Stimulated activated CD4-positive, alpha-beta T cell treated with anti-CD3 and anti-CD28 coated beads, Interleukin-12 subunit alpha, Interleukin-12 subunit beta, amount 100 ng/mL, for 4 hours (primary cell): Measurements from ENCODE around the gene DNAJC8.

ENCODE experiments used
- DNase-seq: peaks from one replicate; pipeline ENCODE4 v3.0.0-alpha.2; 2020

DNAJC8 gene

GRCh38 chr1:28232558-28233263, at the start of gene DNAJC8:
TSS of gene DNAJC8 (minus strand) at chr1:28233029. CDS start at chr1:28232998, 31 bp downstream.
- DNase-seq = peak; percentile 94

GRCh38 chr1:28281608-28282425, 49.0 kb upstream of the DNAJC8 start:
- DNase-seq = no peak

GRCh38 chr1:28280977-28281381, 48.1 kb upstream of the DNAJC8 start:
- DNase-seq = no peak

- no peak for DNase-seq
Observed at GRCh38 chr1:28280501-28280900, 47.7 kb upstream of the DNAJC8 start.

- no peak for DNase-seq
Observed at GRCh38 chr1:28279721-28280120, 46.9 kb upstream of the DNAJC8 start.

- DNase-seq = no peak
Observed at GRCh38 chr1:28278763-28279162, 45.9 kb upstream of the DNAJC8 start.

- DNase-seq = no peak
Observed at GRCh38 chr1:28273216-28273860, 40.5 kb upstream of the DNAJC8 start.

- no peak for DNase-seq
Observed at GRCh38 chr1:28272215-28272852, 39.5 kb upstream of the DNAJC8 start.

GRCh38 chr1:28269529-28269928, 36.7 kb upstream of the DNAJC8 start:
- no peak for DNase-seq

GRCh38 chr1:28267633-28268032, 34.8 kb upstream of the DNAJC8 start:
- DNase-seq = no peak

- DNase-seq = no peak
Observed at GRCh38 chr1:28266920-28267322, 34.1 kb upstream of the DNAJC8 start.

- no peak for DNase-seq
Observed at GRCh38 chr1:28265577-28265976, 32.7 kb upstream of the DNAJC8 start.

GRCh38 chr1:28264897-28265296, 32.1 kb upstream of the DNAJC8 start:
- no peak for DNase-seq

GRCh38 chr1:28260803-28261174, 28.0 kb upstream of the DNAJC8 start:
- DNase-seq = no peak

GRCh38 chr1:28259934-28260802, 27.3 kb upstream of the DNAJC8 start:
- DNase-seq = peak; percentile 40

- DNase-seq = peak; percentile 98
Observed at GRCh38 chr1:28259252-28259933, 26.6 kb upstream of the DNAJC8 start, which contains the start of gene SESN2. TSS of gene SESN2 (plus strand) at chr1:28259518. CDS start at chr1:28259848, 330 bp downstream.

GRCh38 chr1:28258628-28259251, 25.9 kb upstream of the DNAJC8 start:
- no peak for DNase-seq

GRCh38 chr1:28257736-28258135, 24.9 kb upstream of the DNAJC8 start:
- DNase-seq = no peak

GRCh38 chr1:28256197-28256827, 23.5 kb upstream of the DNAJC8 start:
- no peak for DNase-seq

GRCh38 chr1:28249866-28250295, 17.1 kb upstream of the DNAJC8 start:
- no peak for DNase-seq
